ENCODE data around the gene KRTAP10-4.

The KRTAP10-4 gene

GRCh38 chr21:44618504-44618903 lies 45.0 kb downstream of the KRTAP10-4 start:
- DNase-seq (ENCODE audit: low read depth), result no peak

- no peak for DNase-seq (ENCODE audit: low read depth)
These were observed 45.4 kb downstream of the KRTAP10-4 start for GRCh38 chr21:44618909-44619308.

DNA sequence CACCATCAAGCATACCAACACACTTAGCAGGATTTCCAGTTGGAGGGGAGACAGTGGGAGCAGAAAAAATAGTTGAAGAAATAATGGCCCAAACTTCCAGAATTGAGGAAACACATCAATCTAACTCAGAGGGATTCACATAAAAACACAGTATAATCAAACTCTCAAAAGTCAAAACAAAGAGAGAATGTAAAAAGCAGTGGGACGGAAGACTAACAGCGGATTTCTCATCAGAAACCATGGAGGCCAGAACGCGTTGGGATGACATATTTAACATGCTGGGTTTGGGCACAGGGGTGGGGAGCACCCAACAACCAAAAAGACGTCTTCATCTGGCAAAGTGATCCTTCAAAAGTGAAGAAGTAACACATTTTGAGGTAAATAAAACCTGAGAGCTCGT lies 46.4 kb downstream of the KRTAP10-4 start:
- DNase-seq (ENCODE audit: low read depth), result no peak

DNA sequence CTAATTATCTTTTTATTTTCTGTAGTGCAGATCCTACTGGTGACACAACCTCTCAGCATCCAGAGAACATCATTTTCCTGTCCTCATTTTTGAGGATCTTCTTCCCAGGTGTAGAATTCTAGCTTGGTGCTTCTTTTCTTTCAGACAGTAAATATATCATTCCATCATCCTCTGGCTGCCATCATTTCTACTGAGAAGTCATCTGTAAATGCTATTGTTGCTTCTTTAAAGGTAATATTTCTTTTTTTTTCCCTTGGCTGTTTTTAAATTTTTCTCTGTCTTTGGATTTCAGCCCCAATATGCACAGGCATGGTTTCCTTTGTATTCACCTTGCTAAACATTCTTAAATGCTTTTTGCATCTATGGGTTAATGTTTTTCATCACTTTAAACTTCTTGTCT lies 50.0 kb downstream of the KRTAP10-4 start:
- DNase-seq (ENCODE audit: low read depth), result no peak

Data from fibroblast of the conjunctiva (primary cell).